GM13976 (cell line): ENCODE measurements around the gene ADRA2B.

Source experiments
- DNase-seq: peaks from one replicate; pipeline ENCODE4 v3.0.0; 2012; ENCODE audit warnings: low spot score
- in situ Hi-C: fragments of 300-500 bp; cut with MboI; formaldehyde crosslinking; loops from one replicate; pipeline ENCODE4 v1.12.0; 2022; ENCODE audit warnings: low sequenced_read_pairs, mixed read lengths, inconsistent platforms; ENCODE audit not compliant: unreplicated experiment
- TF ChIP-seq, protein P1 (sequence below): IDR thresholded peaks from 2 replicates; pipeline ENCODE4 v1.5.1; 2012; ENCODE audit warnings: borderline replicate concordance, mild to moderate bottlenecking; ENCODE audit not compliant: insufficient read depth; ENCODE audit errors: extremely low read depth, missing control alignments, control extremely low read depth

The ADRA2B gene

DNA sequence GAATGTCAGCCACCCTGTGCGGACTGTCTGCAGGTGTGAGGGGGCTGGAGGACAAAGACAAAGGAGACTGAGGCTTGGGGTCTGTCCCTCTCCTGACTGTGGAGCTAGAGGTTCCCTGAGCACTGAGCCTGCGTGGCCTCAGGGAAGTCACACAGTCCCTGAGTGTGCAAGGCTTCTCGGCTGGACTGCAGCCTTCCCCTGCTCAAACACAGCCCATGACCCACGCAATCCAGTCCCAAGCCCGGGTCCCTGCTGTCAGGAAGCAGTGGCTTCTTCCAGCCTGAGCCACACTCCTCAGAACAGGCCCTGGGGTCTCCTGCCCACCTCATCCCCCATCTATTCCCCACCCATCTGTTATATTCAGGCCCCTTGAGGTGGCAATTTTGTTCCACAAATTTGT is 19.2 kb upstream of the ADRA2B start:
- in situ Hi-C loops, result loop anchor here (5.0 kb wide), 1 partner anchor 37 kb away; no protein-coding TSS in a partner anchor
- DNase-seq, result no peak
- TF ChIP-seq, protein P1, sequence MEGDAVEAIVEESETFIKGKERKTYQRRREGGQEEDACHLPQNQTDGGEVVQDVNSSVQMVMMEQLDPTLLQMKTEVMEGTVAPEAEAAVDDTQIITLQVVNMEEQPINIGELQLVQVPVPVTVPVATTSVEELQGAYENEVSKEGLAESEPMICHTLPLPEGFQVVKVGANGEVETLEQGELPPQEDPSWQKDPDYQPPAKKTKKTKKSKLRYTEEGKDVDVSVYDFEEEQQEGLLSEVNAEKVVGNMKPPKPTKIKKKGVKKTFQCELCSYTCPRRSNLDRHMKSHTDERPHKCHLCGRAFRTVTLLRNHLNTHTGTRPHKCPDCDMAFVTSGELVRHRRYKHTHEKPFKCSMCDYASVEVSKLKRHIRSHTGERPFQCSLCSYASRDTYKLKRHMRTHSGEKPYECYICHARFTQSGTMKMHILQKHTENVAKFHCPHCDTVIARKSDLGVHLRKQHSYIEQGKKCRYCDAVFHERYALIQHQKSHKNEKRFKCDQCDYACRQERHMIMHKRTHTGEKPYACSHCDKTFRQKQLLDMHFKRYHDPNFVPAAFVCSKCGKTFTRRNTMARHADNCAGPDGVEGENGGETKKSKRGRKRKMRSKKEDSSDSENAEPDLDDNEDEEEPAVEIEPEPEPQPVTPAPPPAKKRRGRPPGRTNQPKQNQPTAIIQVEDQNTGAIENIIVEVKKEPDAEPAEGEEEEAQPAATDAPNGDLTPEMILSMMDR, result no peak

DNA sequence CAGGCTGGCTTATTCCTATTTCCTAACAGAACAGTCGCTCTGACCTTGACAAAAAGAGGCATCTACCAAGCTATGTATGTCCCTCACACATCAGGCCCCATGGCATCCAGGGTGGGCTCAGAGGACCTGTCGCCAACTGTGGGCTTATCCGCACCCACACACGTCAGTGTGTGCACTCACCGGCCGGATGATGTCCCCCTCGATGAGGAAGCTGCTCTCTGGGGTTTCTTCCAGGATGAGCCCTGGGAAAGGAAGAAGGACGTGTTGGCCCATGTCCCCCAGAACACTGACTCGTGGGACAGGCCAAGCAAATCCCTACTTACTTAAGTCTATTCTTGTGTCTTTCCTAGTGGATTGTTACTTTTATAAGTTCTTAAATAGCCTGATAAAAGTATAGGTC is 18.8 kb upstream of the ADRA2B start:
- no peak for DNase-seq

DNA sequence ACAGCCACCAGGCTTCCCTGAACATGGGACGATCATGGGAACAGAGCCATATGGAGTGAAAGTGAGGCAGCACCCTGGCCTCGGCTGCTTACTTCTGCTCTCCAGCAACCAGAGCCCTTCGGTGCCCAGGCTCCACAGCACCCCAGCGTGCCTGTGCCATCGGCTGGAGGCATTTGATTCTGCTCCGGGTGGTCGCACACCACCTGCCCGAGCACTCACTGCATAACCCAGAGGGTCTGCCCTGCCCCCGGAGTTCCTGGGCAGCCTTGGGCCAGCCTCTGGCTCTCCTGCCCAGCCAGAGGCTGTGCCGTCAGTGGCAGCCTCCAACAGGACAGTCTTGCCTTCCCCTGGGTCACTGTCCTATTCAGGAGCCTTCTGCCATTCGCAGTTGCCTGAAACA is 18.1 kb upstream of the ADRA2B start:
- DNase-seq, result no peak
- in situ Hi-C loops, result loop anchor here (5.0 kb wide), 1 partner anchor 128 kb away; no protein-coding TSS in a partner anchor
- TF ChIP-seq, protein P1, result no peak

More for the DNA sequence above, 18.8 kb upstream of the ADRA2B start:
- in situ Hi-C loops, result loop anchor here (5.0 kb wide), 1 partner anchor 37 kb away; no protein-coding TSS in a partner anchor
- TF ChIP-seq, protein P1, result no peak

DNA sequence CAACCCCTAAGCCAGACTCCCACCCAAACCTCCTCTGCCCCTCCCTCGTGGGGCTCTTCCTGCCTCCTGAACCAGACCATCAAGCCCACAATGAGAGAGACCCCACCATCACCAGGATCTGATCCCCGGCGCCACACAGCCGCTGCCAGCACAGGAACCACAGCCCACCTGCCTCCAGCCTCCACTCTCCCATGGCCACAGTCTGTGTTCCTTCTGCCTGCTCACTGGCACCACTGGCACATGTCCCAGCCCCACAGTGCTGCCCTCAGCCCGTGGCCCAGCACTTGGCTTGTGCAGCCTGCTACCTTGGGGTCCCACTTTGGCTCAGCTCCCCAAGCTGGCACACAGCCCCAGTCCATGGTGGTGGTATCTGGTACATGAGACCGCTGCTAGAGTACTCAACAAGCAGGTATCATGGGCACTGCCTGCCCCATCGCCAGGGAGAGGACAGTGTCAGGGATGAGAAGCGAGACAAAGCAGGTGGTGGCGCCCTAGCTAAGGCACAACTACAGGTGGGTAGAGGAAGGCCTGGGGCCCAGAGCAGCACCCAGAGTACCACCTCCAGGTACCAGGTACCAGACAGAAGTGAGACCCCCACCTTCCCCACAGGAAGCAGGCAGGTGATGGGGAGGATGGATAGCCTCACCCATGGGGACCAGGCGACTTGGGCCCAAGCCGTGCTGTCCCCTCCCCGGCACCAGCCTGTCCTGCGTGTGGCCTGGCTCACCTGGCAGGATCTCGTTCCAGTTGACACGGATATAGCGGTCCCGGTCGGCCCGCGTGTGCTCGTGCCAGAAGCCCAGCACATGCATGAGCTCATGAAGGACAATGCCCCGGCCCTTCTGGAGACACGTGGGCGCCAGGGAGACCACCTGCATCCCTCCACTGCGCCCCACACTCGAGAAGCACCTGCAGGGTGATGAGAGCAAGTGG is 15.7 kb upstream of the ADRA2B start:
- DNase-seq, result no peak
- TF ChIP-seq, protein P1, result no peak
- in situ Hi-C loops, result loop anchor here (5.0 kb wide), 1 partner anchor 130 kb away; no protein-coding TSS in a partner anchor

DNA sequence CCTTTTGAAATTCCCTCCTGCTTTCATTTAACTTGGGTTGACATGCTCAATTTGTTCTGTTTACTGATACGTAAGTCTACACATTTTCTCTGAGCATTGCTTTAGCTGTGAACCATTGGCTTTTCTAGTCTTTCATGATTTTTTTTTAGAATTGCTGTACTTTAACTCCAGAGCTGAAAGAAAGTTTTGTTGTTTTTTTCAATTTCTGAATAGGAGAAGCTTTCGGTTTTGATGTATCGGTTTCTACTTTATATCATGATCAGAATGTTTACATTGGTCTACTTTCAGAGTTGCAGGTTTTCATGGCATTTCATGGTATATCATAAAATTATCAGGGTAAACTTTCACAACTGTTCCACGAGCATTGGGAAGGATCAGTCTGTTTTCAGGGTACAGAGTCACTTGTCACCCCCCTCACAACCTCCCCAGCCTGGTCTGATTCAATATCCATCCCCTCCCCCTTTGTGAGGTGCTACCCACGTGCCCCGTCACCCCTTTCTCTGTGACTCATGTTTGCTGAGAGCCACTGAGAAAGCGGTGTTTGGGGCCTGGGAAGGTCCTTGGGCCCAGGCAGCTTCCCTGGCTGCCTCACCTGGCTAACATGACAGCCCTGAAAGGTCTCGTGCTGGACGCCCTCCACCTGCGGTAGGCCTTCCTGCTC is 14.9 kb upstream of the ADRA2B start:
- DNase-seq, result no peak
- TF ChIP-seq, protein P1, result no peak
- in situ Hi-C loops, result loop anchor here (5.0 kb wide), 1 partner anchor 131 kb away; no protein-coding TSS in a partner anchor

DNA sequence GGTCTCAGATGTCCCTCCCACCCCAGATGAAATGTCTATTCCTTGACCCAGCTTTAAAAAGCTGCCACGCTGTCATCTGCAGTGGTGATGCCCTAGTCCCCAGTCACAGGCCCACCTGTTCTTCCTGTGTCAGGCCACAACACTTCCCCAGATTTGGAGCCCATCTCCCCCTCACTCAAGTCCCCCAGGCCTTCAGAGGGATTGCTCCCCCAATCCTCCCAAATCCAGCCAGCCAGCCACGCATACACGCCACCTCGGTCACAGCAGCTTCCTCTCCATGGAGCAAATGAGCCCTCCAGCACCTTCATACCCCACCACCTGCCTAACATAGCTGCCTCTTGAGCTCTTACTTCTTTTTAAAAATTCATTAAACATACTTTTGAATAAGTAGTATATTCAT is 14.1 kb upstream of the ADRA2B start:
- in situ Hi-C loops, result loop anchor here (5.0 kb wide), 1 partner anchor 132 kb away; no protein-coding TSS in a partner anchor
- TF ChIP-seq, protein P1, result no peak

More for the DNA sequence above, 14.1 kb upstream of the ADRA2B start:
- no peak for DNase-seq
